Uterus (tissue), 2 donors: ENCODE measurements around the gene EVA1C.

Experiments
- POLR2A ChIP-seq, 2 donors: fragments of 450-650 bp; IDR thresholded peaks; one replicate each; pipeline ENCODE4 v1.6.1; 2016; ENCODE audit warnings: antibody characterized with exemption in 2 of 2, mild to moderate bottlenecking in 1 of 2, moderate library complexity in 1 of 2
- TF ChIP-seq, protein P1 (sequence below), 4 experiments: fragments of 200-600 bp in 2 of 4; fragments of 450-650 bp in 2 of 4; sonication (generic) in 2 of 4; IDR thresholded peaks; one replicate each; pipeline ENCODE4 v1.5.1; 2016 to 2019; ENCODE audit warnings: antibody characterized with exemption in 4 of 4, mild to moderate bottlenecking in 2 of 4, moderate library complexity in 1 of 4

GRCh38 chr21:32459972-32460371 lies 47.5 kb downstream of the EVA1C start:
- TF ChIP-seq, protein P1, sequence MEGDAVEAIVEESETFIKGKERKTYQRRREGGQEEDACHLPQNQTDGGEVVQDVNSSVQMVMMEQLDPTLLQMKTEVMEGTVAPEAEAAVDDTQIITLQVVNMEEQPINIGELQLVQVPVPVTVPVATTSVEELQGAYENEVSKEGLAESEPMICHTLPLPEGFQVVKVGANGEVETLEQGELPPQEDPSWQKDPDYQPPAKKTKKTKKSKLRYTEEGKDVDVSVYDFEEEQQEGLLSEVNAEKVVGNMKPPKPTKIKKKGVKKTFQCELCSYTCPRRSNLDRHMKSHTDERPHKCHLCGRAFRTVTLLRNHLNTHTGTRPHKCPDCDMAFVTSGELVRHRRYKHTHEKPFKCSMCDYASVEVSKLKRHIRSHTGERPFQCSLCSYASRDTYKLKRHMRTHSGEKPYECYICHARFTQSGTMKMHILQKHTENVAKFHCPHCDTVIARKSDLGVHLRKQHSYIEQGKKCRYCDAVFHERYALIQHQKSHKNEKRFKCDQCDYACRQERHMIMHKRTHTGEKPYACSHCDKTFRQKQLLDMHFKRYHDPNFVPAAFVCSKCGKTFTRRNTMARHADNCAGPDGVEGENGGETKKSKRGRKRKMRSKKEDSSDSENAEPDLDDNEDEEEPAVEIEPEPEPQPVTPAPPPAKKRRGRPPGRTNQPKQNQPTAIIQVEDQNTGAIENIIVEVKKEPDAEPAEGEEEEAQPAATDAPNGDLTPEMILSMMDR (IDR thresholded peaks at IDR 0.05) = no peak
- no peak for TF ChIP-seq POLR2A (IDR thresholded peaks at IDR 0.05)
